ENCODE measurements around the gene CCR4. TPM values are rescaled to one million over a fixed set of nuclear protein-coding genes. Genes with fewer than 3 reads are reported as not detected.

The CCR4 gene
- total RNA-seq, 1 donor from 2014 or later = 0.49 TPM

Other genes starting within 250 kb of the CCR4 start
- gene TRIM71, start 133.6 kb upstream of the CCR4 start, total RNA-seq = not detected
- 31.2 TPM for gene GLB1, start 145.5 kb downstream of the CCR4 start, total RNA-seq
- gene TMPPE, start 145.5 kb downstream of the CCR4 start, total RNA-seq = 4.4 TPM
- 272 TPM for gene CRTAP, start 162.4 kb downstream of the CCR4 start, total RNA-seq